ENCODE measurements around the gene PSMG2.
A peak's percentile ranks its signal among the peaks of the same experiment; 100 is the strongest.

- TF ChIP-seq, protein P1, sequence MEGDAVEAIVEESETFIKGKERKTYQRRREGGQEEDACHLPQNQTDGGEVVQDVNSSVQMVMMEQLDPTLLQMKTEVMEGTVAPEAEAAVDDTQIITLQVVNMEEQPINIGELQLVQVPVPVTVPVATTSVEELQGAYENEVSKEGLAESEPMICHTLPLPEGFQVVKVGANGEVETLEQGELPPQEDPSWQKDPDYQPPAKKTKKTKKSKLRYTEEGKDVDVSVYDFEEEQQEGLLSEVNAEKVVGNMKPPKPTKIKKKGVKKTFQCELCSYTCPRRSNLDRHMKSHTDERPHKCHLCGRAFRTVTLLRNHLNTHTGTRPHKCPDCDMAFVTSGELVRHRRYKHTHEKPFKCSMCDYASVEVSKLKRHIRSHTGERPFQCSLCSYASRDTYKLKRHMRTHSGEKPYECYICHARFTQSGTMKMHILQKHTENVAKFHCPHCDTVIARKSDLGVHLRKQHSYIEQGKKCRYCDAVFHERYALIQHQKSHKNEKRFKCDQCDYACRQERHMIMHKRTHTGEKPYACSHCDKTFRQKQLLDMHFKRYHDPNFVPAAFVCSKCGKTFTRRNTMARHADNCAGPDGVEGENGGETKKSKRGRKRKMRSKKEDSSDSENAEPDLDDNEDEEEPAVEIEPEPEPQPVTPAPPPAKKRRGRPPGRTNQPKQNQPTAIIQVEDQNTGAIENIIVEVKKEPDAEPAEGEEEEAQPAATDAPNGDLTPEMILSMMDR (IDR thresholded peaks at IDR 0.05; ENCODE audit: low read depth, low read length, poor library complexity, severe bottlenecking): peak; percentile 46
- TF ChIP-seq EZH2phosphoT487 (IDR thresholded peaks at IDR 0.05; ENCODE audit: borderline replicate concordance, low read length): no peak
These were observed 41.3 kb downstream of the PSMG2 start for GRCh38 chr18:12744103-12744502.

All from DOHH2 (cell line).